Globus pallidus (tissue), 1 donor: ENCODE measurements around the gene TRAPPC6A.

Source experiments
- DNase-seq: peaks from one replicate; pipeline ENCODE4 v3.0.0-alpha.2; 2015; ENCODE audit warnings: low spot score

The TRAPPC6A gene

DNA sequence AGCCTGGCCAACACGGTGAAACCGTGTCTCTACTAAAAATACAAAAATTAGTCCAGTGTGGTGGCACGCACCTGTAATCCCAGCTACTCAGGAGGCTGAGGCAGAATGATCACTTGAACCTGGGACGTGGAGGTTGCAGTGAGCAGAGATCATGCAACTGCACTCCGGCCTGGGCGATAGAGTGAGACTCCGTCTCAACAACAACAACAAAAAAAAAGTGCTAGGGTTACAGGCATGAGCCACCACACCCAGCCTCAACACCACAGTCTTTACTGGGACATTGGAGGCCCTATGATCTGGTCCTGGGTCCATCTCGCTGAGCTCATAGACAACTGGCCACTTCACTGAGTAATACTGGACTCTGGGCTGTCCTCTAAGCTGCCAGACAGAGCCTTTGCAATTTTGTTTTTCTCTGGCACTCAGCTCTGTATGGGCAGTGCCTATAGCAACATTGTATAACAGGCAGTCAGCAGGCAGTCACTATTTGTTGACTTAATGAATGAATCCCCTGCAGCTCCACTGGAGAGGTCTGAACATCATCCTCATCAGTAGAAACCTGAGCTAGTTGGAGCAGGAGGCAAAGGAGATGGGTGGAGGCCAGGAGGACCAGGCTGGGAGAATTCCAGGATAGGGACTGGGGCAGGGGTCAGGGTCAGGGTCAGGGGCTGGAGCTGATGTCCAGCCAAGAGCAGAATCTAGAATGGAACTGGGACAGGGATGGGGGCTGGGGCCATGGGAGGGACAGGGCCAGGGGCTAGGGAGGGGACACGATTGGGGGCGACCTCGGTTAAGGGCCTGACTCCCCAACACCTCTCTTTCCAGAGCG, 8.7 kb upstream of the TRAPPC6A start:
- no peak for DNase-seq

GRCh38 chr19:45184115-45184514, 6.1 kb upstream of the TRAPPC6A start:
- no peak for DNase-seq

GRCh38 chr19:45182758-45183157, 4.7 kb upstream of the TRAPPC6A start:
- no peak for DNase-seq

DNA sequence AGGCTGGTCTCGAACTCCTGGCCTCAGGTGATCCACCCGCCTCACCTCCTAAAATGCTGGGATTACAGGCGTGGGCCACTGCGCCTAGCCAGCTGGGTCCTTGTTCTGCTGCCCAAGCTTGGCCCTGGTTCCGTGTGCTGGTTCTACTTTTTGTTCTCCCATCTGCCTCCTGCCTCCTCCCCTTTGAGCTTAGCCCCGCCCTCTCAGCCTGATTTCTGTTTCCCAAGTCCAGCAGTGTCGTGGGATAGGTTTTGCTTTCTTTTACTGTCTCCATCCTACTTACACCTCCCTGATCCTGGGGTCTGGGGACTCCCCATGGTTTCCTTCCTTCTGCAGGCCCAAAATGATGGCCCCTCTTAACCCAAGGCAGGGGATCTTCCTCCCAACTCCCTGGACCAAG, 2.9 kb upstream of the TRAPPC6A start:
- DNase-seq = no peak

DNA sequence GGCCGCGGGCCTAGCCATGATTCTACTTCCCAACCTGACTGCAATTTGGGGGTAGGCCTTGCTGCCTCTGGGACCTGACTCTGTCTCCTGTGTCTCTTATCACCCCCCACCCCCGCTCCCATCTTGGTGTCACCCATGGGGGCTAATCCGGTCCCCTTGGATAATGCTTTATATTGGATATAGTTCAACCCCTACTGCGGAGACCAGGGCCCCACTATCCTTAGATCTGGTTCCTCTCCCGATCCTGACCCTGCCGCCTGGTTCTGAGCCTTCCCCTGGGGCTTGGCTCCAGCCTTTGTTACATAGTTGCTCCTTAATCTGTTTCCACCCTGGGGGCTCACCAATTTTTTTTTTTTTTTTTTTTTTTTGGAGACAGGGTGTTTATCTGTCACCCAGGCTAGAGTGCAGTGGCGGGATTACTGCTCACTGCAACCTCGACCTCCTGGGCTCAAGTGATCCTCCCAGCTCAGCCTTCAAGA, 1.9 kb upstream of the TRAPPC6A start:
- no peak for DNase-seq

DNA sequence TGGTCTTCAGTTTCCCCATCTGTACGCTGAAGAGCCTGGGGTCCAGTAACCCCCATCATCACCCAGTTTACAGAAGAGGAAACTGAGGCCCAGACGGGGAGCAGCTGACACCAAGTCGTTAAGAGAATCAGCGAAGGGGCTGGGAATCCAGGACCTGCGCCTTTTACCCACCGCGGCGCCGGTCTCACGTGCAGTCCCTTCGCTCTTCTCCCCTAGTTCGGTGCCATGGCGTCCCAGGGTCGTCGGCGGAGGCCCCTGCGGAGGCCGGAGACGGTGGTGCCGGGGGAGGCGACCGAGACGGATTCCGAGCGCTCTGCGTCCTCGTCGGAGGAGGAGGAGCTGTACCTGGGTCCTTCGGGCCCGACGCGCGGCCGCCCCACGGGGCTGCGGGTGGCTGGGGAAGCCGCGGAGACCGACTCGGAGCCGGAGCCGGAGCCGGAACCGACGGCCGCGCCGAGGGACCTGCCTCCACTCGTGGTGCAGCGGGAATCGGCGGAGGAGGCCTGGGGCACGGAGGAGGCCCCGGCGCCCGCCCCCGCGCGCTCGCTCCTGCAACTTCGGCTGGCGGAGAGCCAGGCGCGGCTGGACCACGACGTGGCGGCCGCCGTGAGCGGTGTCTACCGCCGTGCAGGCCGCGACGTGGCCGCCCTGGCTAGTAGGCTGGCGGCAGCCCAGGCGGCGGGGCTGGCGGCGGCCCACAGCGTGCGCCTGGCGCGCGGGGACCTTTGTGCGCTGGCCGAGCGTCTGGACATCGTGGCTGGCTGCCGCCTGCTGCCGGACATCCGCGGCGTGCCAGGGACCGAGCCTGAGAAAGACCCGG, 1.2 kb upstream of the TRAPPC6A start:
- no peak for DNase-seq

GRCh38 chr19:45178262-45179071, 430 bp upstream of the TRAPPC6A start, which contains the start of gene BLOC1S3:
Gene BLOC1S3 (plus strand): TSS chr19:45178784. CDS start chr19:45179297, 513 bp downstream.
- peak; percentile 100 for DNase-seq

DNA sequence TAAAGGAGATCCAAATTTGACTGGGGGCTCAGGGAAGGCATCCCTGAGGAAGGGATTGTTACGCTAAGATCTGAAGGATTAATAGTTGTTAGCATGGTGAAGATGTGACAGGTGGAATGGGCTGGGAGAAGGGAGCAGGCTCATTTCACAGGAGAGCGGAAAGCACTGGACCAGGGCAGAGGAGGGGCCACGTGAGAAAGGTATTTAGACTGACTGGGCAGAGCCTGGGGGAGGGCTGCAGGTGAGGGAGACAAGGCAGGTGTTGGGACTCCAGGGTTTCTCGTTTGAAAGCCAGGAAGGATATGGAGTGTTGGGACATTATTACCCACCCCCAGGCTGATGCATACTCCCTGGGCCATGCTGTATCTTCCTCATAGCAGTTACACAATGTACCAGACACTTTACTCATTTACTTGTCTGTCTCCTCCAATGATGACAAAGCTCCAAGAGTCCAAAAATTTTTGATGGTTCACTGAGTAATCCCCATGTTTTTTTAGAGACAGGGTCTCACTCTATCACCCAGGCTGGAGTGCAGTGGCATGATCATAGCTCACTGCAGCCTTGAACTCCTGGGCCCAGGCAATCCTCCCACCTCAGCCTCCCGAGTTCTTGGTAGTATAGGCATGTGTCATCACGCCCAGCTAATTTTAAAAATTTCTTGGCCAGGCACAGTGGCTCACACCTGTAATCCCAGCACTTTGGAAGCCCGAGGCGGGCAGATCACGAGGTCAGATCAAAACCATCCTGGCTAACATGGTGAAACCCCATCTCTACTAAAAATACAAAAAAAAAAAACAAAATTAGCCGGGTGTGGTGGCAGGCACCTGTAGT, 2.3 kb downstream of the TRAPPC6A start:
- no peak for DNase-seq

DNA sequence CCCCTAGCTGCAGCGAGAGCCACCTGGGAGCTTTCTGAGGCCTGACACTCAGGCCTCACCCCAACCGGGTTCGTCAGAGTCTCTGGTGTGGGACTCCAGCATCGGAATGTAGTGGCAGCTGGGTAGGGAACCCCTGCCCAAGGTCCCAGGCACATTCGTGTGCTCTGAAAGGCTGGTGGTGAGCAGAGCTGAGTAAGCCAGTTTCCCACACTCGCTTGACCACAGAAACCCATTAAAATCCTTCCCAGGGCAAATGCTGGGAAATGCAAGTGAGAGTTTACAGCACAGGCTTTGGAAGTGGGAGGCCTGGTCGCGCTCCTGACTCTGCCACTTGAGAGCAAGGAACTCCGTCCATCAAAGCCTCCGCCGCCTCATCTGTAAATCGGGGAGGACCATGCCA, 4.2 kb downstream of the TRAPPC6A start:
- DNase-seq = no peak

DNA sequence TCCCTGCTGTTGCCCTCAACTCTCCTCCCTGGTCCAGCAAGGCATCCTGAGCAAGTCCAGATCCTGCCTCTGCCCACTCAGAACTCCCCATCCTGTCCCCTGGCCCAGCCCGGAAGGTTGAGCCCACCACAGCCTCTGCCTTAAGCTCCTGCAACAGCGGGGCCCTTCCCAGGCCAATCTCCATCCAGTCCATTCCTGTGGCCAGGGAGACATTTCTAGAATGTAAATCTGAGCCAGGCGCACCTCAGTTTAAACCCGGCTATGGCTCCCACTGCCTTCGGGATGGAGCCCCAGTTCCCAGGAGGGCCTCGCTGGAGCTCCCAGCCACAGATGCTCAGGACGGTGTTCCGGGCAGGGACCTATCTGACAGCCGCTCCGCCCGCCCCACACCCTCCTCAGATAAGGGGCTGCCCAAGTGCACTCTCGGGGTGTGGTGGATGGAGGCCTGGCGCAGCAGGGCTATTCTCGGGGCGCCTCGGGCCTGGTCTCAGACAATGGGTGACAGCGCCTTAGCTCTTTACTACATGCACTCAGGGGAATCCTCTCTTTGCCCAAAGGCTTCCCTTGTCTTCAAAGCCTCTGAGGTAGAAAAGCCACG, 5.3 kb downstream of the TRAPPC6A start:
- no peak for DNase-seq

- DNase-seq = no peak
Observed at GRCh38 chr19:45172173-45172572, 5.9 kb downstream of the TRAPPC6A start.

DNA sequence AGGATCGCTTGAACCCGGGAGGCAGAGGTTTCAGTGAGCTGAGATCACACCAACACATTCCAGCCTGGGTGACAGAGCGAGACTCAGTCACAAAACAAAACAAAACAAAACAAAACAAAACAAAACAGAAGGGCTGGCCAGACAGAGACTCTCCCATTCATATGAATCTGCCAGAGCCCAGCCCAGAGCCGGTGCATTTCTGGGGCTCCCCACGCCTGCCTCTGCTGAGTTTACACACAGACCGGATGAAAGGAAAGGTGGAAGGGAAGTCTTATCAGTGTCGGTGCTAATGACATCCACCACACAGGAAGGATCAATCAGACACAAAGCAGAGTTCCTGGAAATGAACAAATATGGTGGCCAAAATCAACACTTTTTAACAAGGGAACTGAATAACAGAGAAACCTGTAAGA, 6.8 kb downstream of the TRAPPC6A start:
- DNase-seq = no peak

DNA sequence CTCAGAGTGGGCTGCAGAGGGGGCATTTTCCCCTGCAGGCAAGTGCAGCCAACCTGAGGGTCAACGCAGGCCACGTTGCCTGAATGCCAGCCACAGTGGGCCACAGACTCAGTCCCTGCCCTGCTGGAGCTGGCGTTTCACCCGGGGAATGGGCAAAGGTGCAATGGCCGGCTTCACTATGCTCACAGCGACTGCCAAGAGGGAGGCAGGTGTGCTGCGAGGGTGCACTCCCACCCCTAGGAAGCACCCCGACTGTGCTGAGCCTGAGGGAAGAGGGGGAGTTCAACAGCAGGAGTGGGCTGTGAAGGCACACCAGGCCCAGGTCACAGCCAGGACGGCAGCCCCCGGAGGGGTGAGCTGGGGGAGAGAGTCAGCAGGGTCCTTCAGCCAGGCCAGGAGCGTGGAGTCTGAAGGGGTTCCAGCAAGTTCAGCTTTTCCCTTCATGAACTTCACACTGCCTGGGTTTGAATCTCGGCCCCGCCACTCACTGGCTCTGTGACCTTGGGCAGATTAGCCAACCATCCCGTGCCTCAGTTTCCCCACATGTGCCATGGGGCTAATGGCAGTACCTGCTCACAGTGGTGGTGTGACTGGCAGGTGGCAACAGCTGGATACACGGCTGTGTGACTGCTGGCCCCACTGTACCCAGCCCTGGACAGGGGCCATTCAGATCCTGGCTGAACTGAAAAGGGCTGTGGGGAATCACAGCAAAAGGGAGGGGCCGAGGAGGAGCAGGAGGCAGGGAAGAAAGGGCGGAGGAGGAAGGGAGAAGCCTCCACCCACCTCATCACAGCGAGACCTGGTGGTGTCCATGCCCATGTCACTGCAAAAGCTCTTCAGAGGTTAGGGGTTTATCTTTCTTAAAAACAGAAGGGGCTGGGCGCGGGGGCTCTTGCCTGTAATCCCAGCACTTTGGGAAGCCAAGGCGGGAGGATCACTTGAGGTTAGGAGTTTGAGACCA, 7.6 kb downstream of the TRAPPC6A start:
- DNase-seq = no peak

GRCh38 chr19:45169602-45170001, 8.4 kb downstream of the TRAPPC6A start:
- DNase-seq = no peak

- no peak for DNase-seq
Observed at GRCh38 chr19:45168767-45169351, 9.2 kb downstream of the TRAPPC6A start.

DNA sequence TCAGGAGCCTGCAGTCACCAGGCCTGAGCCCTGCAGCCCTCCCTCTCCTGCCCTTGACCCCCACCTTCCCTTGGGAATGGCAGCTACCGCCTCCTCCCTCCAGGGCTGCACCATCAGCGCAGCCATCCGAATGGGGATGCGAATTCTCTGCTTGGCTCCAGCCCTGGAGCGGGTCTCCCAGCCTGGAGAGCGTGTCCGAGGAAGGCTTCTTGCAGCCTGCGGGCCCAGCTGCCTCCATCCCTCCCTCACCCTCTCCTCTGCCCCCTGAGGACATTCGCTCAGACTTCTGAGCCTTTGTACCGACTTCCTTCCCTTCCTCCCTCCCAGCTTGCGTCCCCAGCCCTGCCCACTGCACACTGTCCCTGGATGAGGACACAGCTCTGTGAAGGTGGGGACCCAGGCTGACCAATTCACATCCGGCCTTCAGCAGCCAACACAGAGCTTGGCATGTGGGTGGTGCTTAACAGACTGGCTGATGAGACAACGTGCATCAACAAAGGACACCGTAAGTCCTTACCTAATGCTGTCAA, 11.2 kb downstream of the TRAPPC6A start:
- DNase-seq = no peak

DNA sequence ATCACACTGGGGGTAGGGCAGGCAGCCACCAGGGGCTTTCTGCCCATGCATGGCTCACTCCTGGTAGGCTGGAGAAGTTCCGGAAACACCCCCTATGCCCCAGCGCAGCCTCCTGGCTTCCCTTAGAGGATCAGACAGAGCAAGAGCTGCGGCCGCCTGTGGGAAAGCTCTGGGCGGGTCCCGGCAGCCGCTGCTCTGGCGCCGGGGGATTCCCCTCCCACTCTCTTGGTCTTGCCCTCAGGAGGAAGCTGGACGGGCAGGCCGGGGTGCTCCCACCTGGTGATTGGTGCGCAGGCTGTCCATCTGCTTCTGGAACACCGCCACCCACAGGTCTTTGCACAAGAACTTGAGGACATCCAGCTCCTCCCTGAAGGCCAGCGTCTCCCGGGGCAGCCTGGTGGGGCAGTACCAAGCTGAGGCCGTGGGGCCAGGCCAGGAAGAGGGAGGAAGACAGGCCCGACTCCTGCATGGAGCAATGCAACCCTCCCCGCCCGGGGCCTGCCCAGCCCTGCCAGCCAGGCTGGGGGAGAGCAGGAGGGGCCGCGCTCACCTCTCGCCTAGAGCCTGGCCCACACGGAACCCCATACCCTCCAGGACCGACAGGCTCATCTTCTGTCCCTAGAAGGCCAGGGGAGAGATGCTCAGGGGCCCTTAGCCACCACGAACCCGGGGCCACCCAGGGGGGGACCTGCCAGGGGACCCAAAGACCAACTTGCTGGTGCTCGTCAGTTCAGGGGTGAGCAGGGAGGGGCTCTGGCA, 13.3 kb downstream of the TRAPPC6A start:
- DNase-seq = no peak

- DNase-seq = no peak
Observed at GRCh38 chr19:45163751-45164460, 14.1 kb downstream of the TRAPPC6A start.
